Dermis blood vessel endothelial cell (primary cell): ENCODE data around the gene PSMG1. TPM values are rescaled to one million over a fixed set of nuclear protein-coding genes. Genes with fewer than 3 reads are reported as not detected.

ENCODE experiments used
- DNase-seq: peaks from one replicate; pipeline ENCODE4 v3.0.0; 2010
- total RNA-seq: library from RNA; depleted of rRNA; stranded (reverse); fragments of >200 nt; gene quantifications from 2 replicates; pipeline ENCODE4 v1.2.3, GENCODE V29; 2014

PSMG1 gene
- total RNA-seq, 1 donor from 2014 or later = 57.3 TPM

DNA sequence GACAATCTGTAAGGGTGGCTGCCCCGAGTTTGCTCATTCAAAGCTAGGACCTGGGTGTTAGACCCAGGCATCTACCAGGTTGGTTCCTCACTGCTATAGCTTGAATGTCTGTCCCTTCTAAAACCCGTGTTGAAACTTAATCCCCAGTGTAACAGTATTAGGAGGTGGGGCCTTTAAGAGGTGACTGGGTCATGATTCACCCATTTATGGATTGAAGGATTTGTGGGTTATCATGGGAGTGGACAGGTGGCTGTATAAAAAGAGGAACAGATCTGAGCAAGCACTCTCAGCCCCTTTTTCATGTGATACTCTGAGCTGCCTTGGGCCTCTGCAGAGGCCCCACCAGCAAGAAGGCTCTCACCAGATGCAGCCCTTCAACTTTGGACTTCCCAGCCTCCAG, 29.4 kb downstream of the PSMG1 start:
- DNase-seq = no peak

DNA sequence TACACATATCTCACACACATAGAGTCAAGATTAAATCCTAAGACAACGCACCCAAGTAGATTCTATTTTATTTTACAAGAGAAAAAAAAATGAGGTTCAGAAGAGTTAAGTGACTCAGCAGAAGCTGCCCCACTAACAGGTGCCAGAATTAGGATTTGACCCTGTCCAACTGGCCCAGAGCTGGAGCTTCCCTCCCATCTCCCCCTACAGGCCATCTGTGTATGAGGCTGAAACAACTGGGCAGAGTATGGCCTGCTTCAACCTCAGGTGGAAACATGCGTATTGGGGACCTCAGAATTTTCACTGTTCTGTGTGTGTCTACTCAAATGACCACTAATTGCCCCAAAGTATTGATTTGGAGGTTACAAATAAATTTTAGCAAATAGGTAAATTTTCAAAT, 29.9 kb downstream of the PSMG1 start:
- DNase-seq = peak; percentile 25

GRCh38 chr21:39152271-39152670, 31.0 kb downstream of the PSMG1 start:
- no peak for DNase-seq

GRCh38 chr21:39150877-39151276, 32.4 kb downstream of the PSMG1 start:
- DNase-seq = no peak

DNA sequence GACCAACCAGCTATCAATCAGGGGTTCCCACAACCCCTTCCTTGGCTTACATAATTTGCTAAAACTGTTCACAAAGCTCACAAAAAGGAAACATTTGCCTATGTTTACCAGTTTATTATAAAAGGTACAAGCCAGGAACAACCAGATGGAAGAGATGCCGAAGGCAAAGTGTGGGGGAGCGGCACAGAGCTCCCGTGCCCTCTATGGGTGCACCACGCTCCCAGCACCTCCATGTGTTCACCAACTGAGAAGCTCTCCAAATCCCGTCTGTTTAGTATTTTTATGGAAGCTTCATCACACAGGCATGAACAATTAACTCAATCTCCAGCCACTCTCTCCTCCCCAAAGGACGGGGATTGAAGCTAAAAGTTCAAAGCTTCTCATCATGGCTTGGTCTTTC, 32.9 kb downstream of the PSMG1 start:
- no peak for DNase-seq

DNA sequence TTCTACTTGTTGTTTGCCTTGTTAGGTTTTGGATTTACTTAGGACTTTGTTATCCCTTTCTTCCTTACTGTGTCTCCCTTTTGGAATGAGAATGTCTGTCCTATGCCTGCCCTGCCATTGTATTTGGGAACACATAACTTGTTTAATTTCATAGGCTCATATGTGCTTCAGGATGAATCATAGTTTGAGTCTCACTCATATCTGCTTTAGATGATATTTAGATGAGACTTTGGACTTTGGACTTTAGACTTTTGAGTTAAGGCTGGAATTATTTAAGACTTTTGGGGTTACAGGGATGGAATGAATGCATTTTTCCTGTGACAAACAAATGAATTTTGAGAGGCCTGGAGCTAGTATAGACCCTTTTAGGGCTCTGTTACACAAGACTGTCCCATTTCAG, 33.4 kb downstream of the PSMG1 start:
- DNase-seq = no peak

GRCh38 chr21:39148975-39149374, 34.3 kb downstream of the PSMG1 start:
- no peak for DNase-seq

GRCh38 chr21:39144191-39144590, 39.1 kb downstream of the PSMG1 start:
- no peak for DNase-seq

DNA sequence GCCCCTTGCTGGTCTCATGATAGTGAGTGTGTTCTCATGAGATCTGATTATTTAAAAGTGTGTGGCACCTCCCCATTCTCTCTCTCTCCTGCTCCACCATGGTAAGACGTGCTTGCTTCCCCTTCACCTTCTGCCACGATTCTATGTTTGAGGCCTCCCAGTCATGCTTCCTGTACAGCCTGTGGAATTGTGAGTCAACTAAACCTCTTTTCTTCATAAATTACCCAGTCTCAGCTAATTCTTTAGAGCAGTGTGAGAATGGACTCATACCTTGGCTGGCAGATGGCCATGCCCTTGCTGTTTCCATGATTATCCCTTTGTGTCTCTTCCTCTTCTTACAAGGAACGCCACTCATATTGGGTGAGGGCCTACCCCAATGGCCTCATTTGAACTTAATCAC, 40.3 kb downstream of the PSMG1 start:
- peak; percentile 21 for DNase-seq

DNA sequence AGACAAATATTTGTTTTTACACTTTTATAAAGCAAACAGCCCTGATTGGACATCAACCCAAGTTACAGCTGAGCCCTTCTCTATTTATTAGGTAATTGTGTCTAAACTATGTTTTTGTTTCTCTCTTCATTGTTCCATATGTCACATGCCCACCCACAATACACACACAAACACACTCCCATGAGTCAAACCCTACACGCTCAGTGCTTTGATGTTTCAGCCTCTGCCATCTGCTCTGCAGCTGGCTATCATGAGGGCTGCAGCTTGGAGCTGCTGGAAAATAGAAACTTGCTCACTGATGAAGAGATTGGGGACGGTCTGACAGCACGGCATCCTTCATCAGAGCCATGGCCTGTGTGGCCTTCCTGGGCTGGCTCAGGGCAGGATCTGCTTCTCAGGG, 41.7 kb downstream of the PSMG1 start:
- DNase-seq = peak; percentile 26

GRCh38 chr21:39137248-39138178, 45.7 kb downstream of the PSMG1 start:
- no peak for DNase-seq

DNA sequence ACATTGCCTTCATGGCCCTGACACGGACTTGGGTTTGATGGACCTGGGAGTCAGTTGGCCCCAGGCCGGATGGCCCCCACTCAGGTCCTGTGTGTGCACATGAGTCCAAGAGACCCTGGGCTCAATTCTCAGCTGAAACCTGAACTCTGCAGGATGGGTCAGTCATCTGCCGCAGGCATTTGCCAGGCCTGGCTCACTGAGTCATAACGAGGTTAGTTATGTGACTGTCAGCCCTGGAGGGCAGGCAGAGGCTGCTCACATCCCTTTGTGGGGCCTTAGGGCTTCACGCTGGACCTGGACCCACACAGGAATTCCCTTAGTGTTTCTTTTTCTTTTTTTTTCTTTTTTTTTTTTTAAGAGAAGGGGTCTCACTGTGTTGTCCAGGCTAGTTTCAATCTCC, 46.5 kb downstream of the PSMG1 start:
- DNase-seq = no peak

- peak; percentile 73 for DNase-seq
These were observed 47.1 kb downstream of the PSMG1 start for GRCh38 chr21:39136138-39136537.

DNA sequence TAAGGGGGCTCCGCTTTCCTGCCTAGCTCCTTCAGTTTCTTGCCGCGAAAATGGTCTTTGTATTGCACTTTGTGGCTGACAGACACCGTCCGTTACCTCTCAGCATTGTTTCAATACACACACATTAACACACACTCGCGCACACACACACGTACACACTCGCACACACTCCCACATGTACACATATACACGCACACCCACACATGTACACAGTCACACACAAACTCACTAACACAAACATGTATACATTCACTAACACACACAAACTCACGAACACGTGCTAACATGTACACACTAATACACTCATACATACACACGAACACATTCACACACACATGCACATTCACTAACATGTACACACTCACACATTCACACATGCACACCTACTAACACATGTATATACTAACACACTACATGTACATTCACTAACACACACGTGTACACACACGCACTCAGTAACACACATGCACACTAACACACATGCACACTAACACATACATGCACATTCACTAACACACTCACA, 48.9 kb downstream of the PSMG1 start:
- DNase-seq = no peak

GRCh38 chr21:39132248-39132647, 51.0 kb downstream of the PSMG1 start:
- DNase-seq = no peak

- DNase-seq = no peak
These were observed 51.5 kb downstream of the PSMG1 start for GRCh38 chr21:39131791-39132190.

DNA sequence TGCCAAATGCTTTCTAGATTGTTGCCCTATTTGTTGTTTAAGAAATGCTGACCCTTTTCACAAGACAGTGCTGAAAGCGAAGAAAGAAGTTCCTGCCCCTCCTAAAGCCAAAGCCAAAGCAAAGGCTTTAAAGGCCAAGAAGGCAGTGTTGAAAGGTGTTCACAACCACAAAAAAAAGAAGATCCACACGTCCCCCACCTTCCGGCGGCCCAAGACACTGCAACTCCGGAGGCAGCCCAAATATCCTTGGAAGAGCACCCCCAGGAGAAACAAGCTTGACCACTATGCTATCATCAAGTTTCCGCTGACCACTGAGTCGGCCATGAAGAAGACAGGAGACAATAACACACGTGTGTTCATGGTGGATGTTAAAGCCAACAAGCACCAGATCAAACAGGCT, 55.7 kb downstream of the PSMG1 start:
- DNase-seq = no peak

DNA sequence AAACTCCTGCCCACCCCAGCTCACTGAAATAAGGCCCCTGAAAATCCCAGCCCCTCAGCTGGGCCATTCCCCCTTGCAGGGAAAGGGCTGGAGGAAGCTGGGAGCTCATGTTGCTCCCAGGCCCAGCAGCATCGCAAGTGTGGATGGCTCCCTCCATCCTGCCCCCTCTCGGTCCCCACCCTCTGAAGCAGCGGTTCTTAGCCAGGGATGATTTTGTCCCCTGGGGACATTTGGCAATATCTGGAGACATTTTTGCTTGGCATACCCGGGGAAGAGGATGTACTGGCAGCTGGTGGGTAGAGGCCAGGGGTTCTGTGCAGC, 56.8 kb downstream of the PSMG1 start:
- no peak for DNase-seq

GRCh38 chr21:39125752-39126485, 57.3 kb downstream of the PSMG1 start:
- DNase-seq = peak; percentile 86
